MM.1S (cell line): ENCODE measurements around the gene TOP2B.

Experiments
- EZH2 ChIP-seq: fragments of 300-600 bp; sonication (generic); optimal IDR thresholded peaks from 2 replicates; pipeline ENCODE3; 2017; ENCODE audit warnings: low read depth, mild to moderate bottlenecking, antibody characterized with exemption, low read length, mixed read lengths
- EZH2phosphoT487 ChIP-seq: fragments of 300-600 bp; sonication (generic); IDR thresholded peaks from 2 replicates; pipeline ENCODE4 v1.6.1; 2018; ENCODE audit warnings: antibody characterized with exemption, low read length
- TF ChIP-seq, protein P1 (sequence below): fragments of 300-600 bp; sonication (generic); IDR thresholded peaks from 2 replicates; pipeline ENCODE4 v1.5.1; 2016; ENCODE audit warnings: antibody characterized with exemption, low read length, mixed read lengths

DNA sequence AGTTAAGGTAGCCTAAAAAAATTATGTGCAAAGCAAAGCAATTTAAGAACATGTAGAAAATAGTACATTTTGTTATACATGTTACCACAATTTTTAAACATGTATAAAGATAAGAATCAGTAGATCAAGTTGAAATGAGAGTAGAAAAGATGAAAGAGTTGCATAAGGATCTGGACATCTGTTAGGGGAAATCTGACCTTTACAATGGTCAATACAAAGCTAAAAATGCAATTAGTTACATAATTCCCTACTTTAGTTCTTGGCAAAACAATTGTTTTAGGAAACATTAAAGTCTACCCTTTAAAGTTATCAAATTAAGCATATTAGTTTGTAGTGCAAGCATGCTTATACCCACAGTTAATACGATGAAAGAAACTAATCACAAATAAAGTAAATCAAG lies 32.7 kb downstream of the TOP2B start:
- TF ChIP-seq EZH2phosphoT487 (no peak), EZH2 (no peak)
- TF ChIP-seq, protein P1, sequence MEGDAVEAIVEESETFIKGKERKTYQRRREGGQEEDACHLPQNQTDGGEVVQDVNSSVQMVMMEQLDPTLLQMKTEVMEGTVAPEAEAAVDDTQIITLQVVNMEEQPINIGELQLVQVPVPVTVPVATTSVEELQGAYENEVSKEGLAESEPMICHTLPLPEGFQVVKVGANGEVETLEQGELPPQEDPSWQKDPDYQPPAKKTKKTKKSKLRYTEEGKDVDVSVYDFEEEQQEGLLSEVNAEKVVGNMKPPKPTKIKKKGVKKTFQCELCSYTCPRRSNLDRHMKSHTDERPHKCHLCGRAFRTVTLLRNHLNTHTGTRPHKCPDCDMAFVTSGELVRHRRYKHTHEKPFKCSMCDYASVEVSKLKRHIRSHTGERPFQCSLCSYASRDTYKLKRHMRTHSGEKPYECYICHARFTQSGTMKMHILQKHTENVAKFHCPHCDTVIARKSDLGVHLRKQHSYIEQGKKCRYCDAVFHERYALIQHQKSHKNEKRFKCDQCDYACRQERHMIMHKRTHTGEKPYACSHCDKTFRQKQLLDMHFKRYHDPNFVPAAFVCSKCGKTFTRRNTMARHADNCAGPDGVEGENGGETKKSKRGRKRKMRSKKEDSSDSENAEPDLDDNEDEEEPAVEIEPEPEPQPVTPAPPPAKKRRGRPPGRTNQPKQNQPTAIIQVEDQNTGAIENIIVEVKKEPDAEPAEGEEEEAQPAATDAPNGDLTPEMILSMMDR: no peak
